NCI-H1436 (cell line): Measurements from ENCODE around the gene PKD2.
A peak's percentile ranks its signal among the peaks of the same experiment; 100 is the strongest.

ENCODE experiments used
- DNase-seq: peaks from one replicate; lab custom pipeline; 2025; lab: John Stamatoyannopoulos, UW

The PKD2 gene

DNA sequence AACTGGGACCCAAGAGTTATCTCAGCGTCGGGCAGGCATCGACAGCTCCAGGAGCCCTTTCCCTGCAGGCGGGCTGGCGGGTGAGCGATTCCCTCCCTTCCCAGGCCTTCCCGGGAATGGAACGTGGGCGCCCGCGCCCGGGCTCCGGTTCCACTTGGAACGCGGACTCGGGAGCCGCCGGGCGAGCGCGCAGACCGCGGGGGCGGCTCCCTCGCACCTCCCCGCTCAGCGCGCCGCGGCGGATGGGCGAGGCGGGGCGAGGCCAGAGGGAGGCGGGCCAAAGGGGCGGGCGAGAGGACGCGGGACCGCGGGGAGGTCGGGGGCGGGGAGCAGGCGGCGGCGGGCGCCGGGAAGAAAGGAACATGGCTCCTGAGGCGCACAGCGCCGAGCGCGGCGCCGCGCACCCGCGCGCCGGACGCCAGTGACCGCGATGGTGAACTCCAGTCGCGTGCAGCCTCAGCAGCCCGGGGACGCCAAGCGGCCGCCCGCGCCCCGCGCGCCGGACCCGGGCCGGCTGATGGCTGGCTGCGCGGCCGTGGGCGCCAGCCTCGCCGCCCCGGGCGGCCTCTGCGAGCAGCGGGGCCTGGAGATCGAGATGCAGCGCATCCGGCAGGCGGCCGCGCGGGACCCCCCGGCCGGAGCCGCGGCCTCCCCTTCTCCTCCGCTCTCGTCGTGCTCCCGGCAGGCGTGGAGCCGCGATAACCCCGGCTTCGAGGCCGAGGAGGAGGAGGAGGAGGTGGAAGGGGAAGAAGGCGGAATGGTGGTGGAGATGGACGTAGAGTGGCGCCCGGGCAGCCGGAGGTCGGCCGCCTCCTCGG is at the start of gene PKD2:
Gene PKD2 (plus strand): TSS at position 332 of the 818 bp plus-strand sequence. CDS start 99 bp downstream, at position 431.
- peak; percentile 71 for DNase-seq

- DNase-seq, result no peak
Observed at GRCh38 chr4:87961993-87962392, 45.4 kb upstream of the PKD2 start.

GRCh38 chr4:87962398-87963146 is 44.9 kb upstream of the PKD2 start:
- DNase-seq, result no peak

DNA sequence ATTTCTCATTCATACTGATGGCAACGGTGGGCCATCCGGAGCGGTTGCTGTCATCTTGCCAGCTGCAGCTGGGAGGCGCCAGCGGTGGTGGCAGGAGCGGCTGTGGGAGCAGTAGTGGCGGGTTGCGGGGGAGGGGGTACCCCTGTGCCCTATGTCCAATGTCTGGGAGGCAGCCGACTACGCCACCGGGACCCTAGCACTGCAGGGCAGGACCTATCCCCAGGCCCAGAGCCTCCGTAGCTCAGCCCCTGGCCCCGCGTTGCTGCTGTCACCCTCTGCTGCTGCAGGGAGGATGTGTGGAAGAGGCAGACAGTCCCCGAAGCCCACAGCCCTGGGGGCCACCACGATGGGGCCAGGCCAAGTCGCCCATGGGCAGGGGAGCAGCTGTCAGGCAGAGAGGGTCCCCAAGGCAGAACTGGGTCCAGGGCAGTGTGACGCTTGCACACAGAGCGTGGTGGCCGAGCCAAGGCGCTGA is 41.9 kb upstream of the PKD2 start:
- DNase-seq, result no peak

DNA sequence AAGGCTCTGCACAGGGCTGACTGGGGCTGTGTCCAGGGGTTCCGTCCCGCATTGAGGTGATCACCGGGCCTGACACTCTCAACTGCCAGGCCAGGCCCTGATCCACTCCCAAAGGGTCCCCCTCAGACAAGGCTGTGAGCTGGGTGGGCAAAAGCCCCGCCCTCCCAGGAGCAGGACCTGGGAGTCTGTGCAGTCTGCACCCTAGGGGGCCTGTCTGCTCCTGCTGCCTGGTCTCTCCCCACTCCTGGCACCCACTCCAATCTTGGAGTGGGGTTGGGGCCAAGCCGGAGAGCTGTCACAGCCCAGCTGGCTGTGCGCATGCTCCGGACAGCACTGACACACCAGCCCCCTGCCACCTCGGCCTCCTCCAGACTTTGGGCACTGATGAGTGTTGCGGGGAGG is 41.3 kb upstream of the PKD2 start:
- no peak for DNase-seq

GRCh38 chr4:87967193-87967592 is 40.2 kb upstream of the PKD2 start:
- no peak for DNase-seq

GRCh38 chr4:87970121-87970520 is 37.3 kb upstream of the PKD2 start:
- DNase-seq, result no peak

DNA sequence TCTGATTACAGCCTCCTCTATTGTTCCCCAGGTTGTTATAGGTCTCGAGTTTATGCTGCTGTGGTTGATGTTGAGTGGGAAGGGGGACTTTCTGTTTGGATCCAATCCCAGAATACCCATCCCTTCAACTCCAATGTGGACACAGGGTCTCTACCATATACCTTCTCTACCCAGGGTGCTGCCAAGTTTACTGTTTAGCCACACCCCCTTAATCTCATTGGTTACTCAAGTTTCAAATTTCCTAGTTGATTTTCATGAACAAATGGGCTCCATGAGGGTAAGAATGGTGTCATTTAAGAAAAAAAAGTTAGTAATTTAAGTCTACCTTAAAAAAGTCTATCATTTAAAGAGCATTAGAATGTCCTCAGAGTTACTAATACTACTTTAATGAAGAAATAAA is 35.6 kb upstream of the PKD2 start:
- DNase-seq, result no peak

DNA sequence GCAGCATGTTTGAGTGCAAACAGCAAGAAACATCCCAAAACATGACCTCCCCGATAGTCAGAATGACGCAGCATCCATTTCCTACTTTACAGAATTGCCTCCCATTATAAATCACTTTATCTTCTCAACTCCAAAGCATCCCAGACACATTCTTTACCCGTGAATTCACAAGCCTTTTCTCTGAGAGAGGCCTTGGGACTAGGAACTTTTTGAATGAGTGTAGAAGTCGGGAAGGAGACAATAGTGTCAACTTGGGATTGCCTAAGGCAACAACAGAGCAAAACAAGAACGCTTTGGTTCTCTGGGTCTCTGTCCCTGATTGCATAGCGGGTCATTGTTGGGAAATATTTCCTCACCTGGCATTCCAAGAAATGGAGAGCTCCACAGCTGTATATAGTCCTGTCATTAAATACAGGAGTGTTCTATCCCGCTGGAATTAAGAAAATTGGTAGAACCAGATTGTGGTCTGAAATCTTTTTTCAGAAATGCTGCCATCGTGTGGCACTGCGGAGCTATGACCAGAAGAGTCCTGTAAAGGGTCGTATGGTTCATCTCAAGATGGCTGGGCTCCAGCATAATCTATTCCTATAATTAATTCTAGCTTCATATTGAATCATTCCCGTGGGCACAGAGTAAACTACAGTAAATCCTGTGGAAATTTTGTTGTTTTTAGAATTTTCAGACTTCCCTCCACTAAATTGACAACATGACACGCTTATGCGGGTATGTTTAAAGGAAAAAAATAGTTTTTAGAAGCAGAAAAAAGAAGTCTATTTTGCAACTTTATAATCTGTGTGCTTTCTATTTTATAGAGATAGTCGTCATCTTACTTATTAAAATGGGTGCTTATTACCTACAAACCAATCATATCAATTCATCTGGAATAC is 33.9 kb upstream of the PKD2 start:
- peak; percentile 27 for DNase-seq

DNA sequence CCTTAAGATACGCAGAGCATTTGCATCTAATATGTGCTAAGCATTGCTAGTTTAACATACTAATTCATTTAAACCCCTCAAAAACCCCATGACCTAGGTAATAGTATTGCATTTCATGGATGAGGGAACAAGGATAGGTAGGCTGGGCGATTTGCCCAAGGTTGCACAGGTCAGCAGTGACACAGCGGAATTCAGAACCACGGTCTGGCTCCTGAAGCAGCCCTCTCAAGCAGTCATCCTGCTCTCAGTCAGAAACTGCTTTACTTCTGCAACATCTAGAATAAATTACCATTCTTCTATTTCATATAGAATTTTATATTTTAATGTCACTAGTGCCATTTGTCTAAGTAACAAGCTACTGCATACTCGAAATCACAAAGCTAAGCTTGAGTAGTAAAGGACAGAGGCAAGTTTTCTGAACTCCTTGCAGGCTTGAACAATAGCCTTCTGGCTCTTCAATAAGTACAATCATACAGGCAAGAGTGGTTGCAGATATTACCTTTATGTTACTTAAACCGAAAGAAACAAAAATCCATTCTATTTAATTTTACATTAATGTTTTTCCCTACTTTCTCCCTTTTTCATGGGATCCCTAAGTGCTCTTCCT is 32.5 kb upstream of the PKD2 start:
- no peak for DNase-seq

- DNase-seq, result no peak
Observed at GRCh38 chr4:87975466-87975865, 32.0 kb upstream of the PKD2 start, which contains the start of gene SPP1. Gene SPP1, plus strand, starts transcription at chr4:87975714. Its CDS starts 1,182 bp downstream, at chr4:87976896.

DNA sequence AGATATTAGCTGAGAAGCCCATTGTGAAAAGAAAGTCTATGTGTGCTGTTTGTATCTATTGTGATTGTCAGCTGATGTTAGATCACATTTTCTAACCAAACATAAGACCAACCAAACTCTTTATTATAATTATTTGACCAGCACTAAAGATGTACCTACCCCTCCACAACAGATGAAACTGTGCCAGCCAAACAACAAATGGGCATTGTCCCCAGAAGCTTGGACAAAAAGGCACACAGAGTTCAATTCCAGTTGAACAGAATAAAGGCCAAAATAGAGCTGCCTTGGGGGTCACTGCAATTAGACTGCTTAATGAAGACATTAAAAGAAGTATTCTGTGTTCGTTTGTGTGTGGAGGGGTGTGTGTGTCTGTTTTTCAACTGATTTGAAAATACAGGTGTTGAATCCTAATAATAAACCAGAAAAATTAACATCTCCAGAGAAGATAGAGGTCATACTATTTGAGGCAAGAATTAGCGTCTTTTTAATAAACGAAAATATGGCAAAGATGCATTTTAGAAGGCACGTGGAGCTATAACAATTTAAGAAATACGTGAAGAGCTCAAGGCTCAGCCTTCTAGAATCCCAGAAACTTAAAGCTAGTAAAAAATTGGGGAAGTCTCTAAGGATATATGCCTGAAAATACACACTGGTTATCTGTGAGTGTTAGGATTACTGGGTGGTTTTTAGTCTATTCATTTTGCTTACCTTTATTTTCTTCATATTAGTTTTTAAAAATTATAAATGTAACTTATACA is 29.7 kb upstream of the PKD2 start:
- no peak for DNase-seq

DNA sequence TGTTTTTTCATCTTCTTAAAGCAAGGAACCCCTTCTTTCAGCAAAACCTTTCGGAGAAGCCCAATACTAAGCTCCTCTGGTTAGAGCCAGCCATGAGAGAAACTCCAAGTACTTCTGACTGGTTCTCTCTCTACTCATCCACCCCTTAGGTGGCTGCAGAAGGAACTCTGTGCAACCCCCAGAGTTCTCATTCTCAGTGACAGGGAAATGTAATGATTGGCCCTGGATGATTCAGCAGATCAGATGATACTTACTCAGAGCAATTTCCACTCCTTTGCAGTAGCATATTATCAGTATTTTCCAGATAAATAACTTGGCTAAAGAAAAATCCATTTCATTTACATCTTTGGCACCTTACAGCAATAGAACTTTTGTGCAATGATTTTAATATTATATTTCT is 28.8 kb upstream of the PKD2 start:
- DNase-seq, result no peak

DNA sequence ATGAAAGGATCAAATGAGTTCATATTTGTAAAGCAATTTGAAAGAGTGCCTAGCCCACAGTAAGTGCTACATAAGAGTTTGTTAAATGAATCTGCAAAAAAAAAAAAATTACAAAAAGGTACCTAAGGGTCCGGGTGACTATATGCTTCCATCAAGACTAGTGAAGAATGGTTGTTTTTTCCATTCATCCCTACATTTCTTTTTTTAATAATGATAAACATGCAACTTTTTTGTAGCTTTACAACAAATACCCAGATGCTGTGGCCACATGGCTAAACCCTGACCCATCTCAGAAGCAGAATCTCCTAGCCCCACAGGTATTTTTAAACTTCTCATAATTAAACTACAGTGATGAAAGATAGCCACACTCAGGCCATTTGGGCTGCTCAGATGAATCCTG is 27.6 kb upstream of the PKD2 start:
- DNase-seq, result no peak

DNA sequence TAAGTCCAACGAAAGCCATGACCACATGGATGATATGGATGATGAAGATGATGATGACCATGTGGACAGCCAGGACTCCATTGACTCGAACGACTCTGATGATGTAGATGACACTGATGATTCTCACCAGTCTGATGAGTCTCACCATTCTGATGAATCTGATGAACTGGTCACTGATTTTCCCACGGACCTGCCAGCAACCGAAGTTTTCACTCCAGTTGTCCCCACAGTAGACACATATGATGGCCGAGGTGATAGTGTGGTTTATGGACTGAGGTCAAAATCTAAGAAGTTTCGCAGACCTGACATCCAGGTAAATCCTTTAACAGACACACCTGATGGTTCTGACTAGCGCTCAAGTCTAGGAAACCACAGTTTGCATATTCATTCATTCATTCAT is 25.9 kb upstream of the PKD2 start:
- no peak for DNase-seq

DNA sequence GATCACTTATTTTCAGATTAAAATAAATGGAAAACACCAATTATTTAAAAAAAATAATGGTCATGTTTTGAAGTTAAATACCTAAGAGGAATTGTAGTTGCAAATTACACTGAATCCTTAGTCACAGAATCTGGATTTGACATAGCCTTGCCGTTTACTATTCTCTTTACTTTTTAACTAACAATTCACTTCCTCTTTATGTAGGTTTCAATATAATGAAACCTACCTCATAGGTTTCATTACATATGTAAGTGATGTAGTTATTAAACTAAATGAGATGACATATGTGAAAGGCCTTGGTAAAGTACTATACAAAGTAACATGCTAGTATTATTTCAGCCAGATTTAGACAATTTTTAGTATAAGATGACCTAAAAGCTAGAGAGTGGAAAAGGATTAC is 25.4 kb upstream of the PKD2 start:
- no peak for DNase-seq

- no peak for DNase-seq
Observed at GRCh38 chr4:87982446-87983010, 24.9 kb upstream of the PKD2 start.

- no peak for DNase-seq
Observed at GRCh38 chr4:87983996-87984395, 23.4 kb upstream of the PKD2 start.

GRCh38 chr4:87985097-87985886 is 22.1 kb upstream of the PKD2 start:
- DNase-seq, result peak; percentile 13

GRCh38 chr4:87985887-87986200 is 21.6 kb upstream of the PKD2 start:
- DNase-seq, result no peak
